ENCODE results near the gene IDH3G.

GRCh38 chrX:153824348-153824747 is 30.2 kb upstream of the IDH3G start:
- TF ChIP-seq CTCF (IDR thresholded peaks at IDR 0.05) = no peak
- TF ChIP-seq POLR2A (IDR thresholded peaks at IDR 0.05) = no peak
